Thyroid gland (tissue), 4 donors: ENCODE results near the gene SMCO2.

ENCODE experiments used
- CTCF ChIP-seq, 6 experiments: fragments of 200-600 bp in 3 of 6; fragments of 450-650 bp in 3 of 6; sonication (generic) in 3 of 6; IDR thresholded peaks; one replicate each; pipeline ENCODE4 v1.5.1; 2016 to 2019; ENCODE audit warnings: antibody characterized with exemption in 6 of 6, mild to moderate bottlenecking in 2 of 6, inconsistent platforms in 1 of 6, moderate library complexity in 1 of 6
- POLR2A ChIP-seq, 2 donors: fragments of 450-650 bp; IDR thresholded peaks; one replicate each; pipeline ENCODE4 v1.6.1; 2017; ENCODE audit warnings: antibody characterized with exemption in 2 of 2, mild to moderate bottlenecking in 2 of 2, moderate library complexity in 1 of 2

DNA sequence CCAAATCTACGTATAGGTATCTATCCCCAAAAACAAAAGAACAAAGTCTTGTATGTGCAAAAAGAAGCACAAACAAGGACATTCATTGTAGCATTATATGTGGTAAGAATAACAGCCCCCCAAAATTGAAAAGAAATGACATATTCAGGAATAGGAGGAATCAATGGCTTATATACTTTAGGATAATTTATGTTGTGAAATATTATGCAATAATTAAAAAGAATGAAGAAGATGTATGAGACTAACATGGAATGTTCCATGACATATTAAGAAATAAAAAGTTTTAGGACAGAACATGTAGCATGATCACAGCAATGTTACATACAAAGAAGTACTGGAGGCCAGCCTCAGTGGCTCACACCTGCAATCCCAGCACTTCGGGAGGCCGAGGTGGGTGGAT is 9.1 kb downstream of the SMCO2 start:
- TF ChIP-seq CTCF (IDR thresholded peaks at IDR 0.05) (no peak), POLR2A (IDR thresholded peaks at IDR 0.05) (no peak)
